ENCODE measurements around the gene SLCO4A1.
A peak's percentile ranks its signal among the peaks of the same experiment; 100 is the strongest.
"Not testable (repeated sequence)": the region's sequence is repeated elsewhere in the genome, so short reads cannot be mapped to it uniquely, and the experiment has no call there.

The SLCO4A1 gene

GRCh38 chr20:62624325-62624690 lies 18.0 kb upstream of the SLCO4A1 start:
- peak; percentile 64 for TF ChIP-seq CTCF (IDR thresholded peaks at IDR 0.05; ENCODE audit: borderline replicate concordance, insufficient read depth, low read depth, low read length)
- peak overlapping the region; percentile 0 for H3K4me3 ChIP-seq (ENCODE audit: low read depth, low read length)

- no peak for TF ChIP-seq CTCF (IDR thresholded peaks at IDR 0.05; ENCODE audit: borderline replicate concordance, insufficient read depth, low read depth, low read length)
- H3K4me3 ChIP-seq (ENCODE audit: low read depth, low read length): no peak overlapping the region
Observed at GRCh38 chr20:62624719-62625453, 17.4 kb upstream of the SLCO4A1 start.

- no peak for TF ChIP-seq CTCF (IDR thresholded peaks at IDR 0.05; ENCODE audit: borderline replicate concordance, insufficient read depth, low read depth, low read length)
- no peak overlapping the region for H3K4me3 ChIP-seq (ENCODE audit: low read depth, low read length)
Observed at GRCh38 chr20:62625516-62625915, 16.8 kb upstream of the SLCO4A1 start.

GRCh38 chr20:62625921-62626547 lies 16.3 kb upstream of the SLCO4A1 start:
- TF ChIP-seq CTCF (IDR thresholded peaks at IDR 0.05; ENCODE audit: borderline replicate concordance, insufficient read depth, low read depth, low read length): no peak
- no peak overlapping the region for H3K4me3 ChIP-seq (ENCODE audit: low read depth, low read length)

GRCh38 chr20:62627425-62627824 lies 14.9 kb upstream of the SLCO4A1 start:
- not testable (repeated sequence) for H3K4me3 ChIP-seq (ENCODE audit: low read depth, low read length)

GRCh38 chr20:62627901-62628612 lies 14.2 kb upstream of the SLCO4A1 start:
- H3K4me3 ChIP-seq (ENCODE audit: low read depth, low read length): no peak overlapping the region
- no peak for TF ChIP-seq CTCF (IDR thresholded peaks at IDR 0.05; ENCODE audit: borderline replicate concordance, insufficient read depth, low read depth, low read length)

GRCh38 chr20:62628691-62629090 lies 13.6 kb upstream of the SLCO4A1 start:
- no peak overlapping the region for H3K4me3 ChIP-seq (ENCODE audit: low read depth, low read length)
- no peak for TF ChIP-seq CTCF (IDR thresholded peaks at IDR 0.05; ENCODE audit: borderline replicate concordance, insufficient read depth, low read depth, low read length)

Measured in GM12875 (cell line).